Stimulated activated effector memory CD8-positive, alpha-beta T cell treated with anti-CD3 and anti-CD28 coated beads, Interleukin-12 subunit alpha, Interleukin-12 subunit beta, amount 100 ng/mL, for 72 hours (primary cell): ENCODE data around the gene LYRM1.

Experiments used
- ATAC-seq: fragments of 150-1000 bp; cut with Tn5 transposase; 2 replicates; pipeline ENCODE4 v1.10.0; 2021
- DNase-seq, 2 donors: peaks; one replicate each; pipeline ENCODE4 v3.0.0; 2021 to 2022; ENCODE audit warnings: low spot score in 2 of 2
- H3K27ac Mint-ChIP-seq: one replicate; pipeline ENCODE4 v1.8.0; 2022; ENCODE audit warnings: mild to moderate bottlenecking, mixed read lengths
- H3K36me3 Mint-ChIP-seq: one replicate; pipeline ENCODE4 v1.8.0; 2022; ENCODE audit warnings: mild to moderate bottlenecking, mixed read lengths
- H3K4me1 Mint-ChIP-seq: one replicate; pipeline ENCODE4 v1.8.0; 2022; ENCODE audit warnings: mixed read lengths
- H3K4me3 Mint-ChIP-seq: one replicate; pipeline ENCODE4 v1.8.0; 2022; ENCODE audit warnings: mild to moderate bottlenecking, mixed read lengths
- H3K9me3 Mint-ChIP-seq: one replicate; pipeline ENCODE4 v1.8.0; 2022; ENCODE audit warnings: mixed read lengths

LYRM1 gene

DNA sequence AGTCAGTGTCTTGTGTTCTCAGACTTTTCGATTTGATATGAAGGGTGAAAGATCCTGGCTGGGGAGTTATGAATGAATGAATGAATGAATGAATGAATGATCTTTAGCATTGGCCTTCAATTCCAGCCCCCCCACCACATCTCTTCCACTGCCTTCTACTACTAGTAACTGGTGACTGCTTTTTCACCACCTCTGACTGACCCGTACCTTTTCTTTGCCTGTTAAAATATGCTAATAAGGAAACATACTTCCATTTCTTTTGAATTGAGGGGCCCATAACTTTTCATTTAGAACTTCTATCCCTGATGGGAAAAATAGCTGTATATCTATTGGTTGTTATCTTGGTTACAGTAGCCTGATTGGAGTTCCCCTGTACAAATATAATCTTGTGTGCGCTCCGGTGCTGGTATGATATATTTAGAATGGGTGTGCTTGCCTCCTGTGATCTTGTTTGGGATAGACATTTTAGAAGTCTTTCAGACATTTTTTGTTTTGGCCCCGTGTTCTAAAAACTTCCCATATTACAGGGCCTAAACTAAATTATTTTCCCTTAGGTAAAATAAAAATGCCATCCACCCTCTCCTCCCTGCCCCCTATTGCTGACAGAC is 3.4 kb downstream of the LYRM1 start:
- peak overlapping the region; percentile 53 for H3K27ac Mint-ChIP-seq
- DNase-seq: no peak
- no peak for ATAC-seq
- peak overlapping the region; percentile 89 for H3K4me3 Mint-ChIP-seq
- H3K4me1 Mint-ChIP-seq: peaks cover 65% of the 10 kb centered on the region
- peaks cover 35% of the 10 kb centered on the region for H3K36me3 Mint-ChIP-seq
- H3K9me3 Mint-ChIP-seq: no peaks in the 10 kb centered on the region

DNA sequence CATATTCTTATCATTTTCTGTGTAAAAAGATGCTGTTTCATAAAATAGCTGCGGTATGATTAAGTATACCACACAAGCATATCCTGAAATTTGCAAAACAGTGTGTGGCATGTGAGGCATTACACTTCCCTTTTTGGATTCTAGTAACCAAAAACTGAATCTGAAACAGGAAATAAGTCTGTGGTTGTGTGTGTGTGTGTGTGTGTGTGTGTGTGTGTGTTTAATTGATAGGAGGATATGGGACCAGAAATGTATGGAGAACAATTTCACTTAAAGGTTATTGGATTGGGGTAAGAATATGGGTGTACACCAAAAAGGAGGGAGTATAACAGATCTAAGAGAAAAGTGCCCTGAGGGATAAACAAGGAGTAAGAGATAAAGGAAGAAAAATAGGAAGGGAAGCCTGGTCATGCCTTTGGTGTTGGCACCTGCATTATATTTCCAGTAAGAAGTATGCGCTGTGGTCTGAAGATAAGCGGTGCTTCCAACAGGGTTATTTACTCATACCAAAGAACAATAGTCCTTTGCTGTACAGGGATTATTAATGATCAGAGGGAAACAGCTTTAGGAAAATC is 4.0 kb downstream of the LYRM1 start:
- Mint-ChIP-seq H3K36me3 (peaks cover 34% of the 10 kb centered on the region), H3K9me3 (no peaks in the 10 kb centered on the region), H3K4me1 (peaks cover 60% of the 10 kb centered on the region), H3K4me3 (peak overlapping the region; percentile 89), H3K27ac (peak overlapping the region; percentile 53)
- ATAC-seq (no peak), DNase-seq (no peak)

DNA sequence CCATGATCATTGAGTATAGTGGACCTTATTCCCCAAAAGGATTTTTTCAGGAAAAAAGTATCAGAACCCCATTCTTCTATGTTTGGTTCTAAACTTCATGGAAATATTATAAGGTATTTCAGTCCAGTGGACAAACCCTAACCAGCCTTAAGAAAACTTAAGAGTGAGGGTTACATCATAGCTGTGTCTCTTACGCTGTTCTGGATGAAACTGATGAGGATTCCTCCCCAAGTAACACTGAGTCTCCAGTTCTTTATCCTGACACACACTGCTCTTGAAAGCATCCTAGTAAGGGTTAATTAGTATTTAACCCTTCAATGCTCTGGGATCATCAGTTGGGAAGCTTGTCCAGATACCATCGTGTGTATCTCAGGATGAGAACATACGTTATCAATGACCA is 5.0 kb downstream of the LYRM1 start:
- no peak overlapping the region for H3K4me3 Mint-ChIP-seq
- no peak for DNase-seq
- H3K36me3 Mint-ChIP-seq: peaks cover 24% of the 10 kb centered on the region
- peaks cover 70% of the 10 kb centered on the region for H3K4me1 Mint-ChIP-seq
- no peak for ATAC-seq
- no peak overlapping the region for H3K27ac Mint-ChIP-seq
- H3K9me3 Mint-ChIP-seq: no peaks in the 10 kb centered on the region

DNA sequence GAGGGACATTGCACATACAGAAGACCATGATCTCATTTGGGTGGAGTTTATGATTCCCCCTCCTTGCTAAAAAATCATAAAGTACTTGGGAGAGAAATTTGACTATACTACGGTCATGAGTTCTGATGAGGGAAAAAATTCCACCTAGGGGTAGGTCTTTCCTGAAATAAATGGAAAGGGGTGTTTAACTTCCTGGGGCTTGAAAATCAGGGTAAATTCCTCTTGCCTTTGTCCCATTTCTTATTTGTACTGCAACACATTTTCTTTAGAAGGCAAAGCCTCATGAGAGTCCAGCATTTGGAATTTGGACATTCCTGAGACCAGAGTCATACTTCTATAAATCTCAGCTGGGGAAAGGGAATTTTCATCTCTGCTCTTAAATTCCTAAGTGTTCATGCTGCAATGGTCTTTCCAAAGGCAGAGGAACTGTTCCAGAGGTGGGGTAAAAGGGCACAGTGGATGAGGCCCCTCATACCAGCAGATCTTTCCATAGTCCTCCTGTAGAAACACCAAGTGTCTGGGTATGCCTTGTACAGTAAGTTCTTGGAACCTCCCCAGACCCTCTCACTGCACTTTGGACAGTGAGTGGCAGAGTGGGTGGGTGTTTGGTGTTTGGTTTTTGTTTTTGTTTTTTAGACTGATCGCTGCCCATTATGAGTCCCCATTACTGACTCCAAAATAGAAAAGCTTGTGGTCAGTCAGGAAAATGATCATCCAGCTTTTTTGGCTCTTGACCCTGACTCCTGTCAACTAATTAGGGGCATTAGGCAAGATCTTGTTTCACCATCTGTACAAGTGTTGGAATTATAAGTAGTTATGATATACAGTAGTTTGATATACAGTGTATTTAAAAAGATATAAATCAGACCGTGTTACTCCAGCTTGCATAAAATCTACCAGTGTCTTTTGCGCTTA is 6.0 kb downstream of the LYRM1 start:
- Mint-ChIP-seq H3K4me3 (no peak overlapping the region), H3K36me3 (peaks cover 19% of the 10 kb centered on the region), H3K4me1 (peaks cover 72% of the 10 kb centered on the region), H3K27ac (no peak overlapping the region), H3K9me3 (no peaks in the 10 kb centered on the region)
- DNase-seq (no peak), ATAC-seq (no peak)

DNA sequence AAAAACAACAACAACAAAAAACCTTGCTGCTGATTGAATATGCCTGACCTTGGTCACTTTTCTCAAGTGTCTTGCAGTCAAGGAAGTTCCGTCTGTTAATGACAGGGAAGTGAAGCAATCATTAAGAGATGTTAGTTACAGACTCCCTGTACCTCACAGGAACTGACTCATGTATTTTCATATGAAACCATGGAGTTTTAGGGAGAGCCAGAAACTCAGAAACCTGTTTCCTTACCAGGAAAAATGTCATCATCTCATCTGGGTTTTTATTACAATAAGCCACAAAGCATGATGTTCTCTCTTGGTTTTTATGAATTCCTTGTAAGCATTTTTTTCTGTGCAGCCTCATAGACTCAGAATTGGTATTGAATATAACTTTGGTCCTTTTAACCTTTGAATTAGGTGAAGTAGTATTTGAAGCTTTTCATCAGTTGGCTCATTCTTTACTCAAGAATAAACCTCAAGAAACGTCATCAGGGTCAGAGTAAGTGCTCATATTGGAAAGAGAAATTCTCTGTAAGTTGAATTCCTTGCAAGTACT is 10.3 kb downstream of the LYRM1 start:
- Mint-ChIP-seq H3K9me3 (no peaks in the 10 kb centered on the region), H3K4me1 (peaks cover 38% of the 10 kb centered on the region), H3K36me3 (peaks cover 14% of the 10 kb centered on the region), H3K27ac (peak overlapping the region; percentile 89), H3K4me3 (peak overlapping the region; percentile 58)
- DNase-seq (no peak), ATAC-seq (peak; percentile 93)

DNA sequence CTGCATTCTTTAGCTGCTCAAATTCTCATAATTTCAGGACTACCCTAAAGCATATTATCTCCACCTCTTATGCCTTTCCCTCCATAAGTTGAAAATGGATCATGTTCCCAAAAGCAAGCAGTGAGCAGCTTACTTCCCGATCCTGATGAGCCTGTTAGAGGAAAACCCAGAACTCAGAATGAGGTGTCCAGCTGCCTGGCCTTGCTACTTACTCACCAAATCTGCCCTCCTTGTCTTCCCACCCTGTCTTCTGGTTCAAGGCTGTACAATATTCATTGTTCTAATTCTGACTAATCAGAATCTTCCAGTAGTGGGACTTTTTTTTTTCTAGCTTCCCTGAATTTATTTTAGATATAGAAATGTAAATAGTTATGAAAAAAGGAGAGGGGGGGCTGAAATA is 10.8 kb downstream of the LYRM1 start:
- H3K9me3 Mint-ChIP-seq: no peaks in the 10 kb centered on the region
- peak overlapping the region; percentile 89 for H3K27ac Mint-ChIP-seq
- ATAC-seq: peak; percentile 64
- DNase-seq: no peak
- peaks cover 36% of the 10 kb centered on the region for H3K4me1 Mint-ChIP-seq
- peak overlapping the region; percentile 58 for H3K4me3 Mint-ChIP-seq
- peaks cover 14% of the 10 kb centered on the region for H3K36me3 Mint-ChIP-seq

DNA sequence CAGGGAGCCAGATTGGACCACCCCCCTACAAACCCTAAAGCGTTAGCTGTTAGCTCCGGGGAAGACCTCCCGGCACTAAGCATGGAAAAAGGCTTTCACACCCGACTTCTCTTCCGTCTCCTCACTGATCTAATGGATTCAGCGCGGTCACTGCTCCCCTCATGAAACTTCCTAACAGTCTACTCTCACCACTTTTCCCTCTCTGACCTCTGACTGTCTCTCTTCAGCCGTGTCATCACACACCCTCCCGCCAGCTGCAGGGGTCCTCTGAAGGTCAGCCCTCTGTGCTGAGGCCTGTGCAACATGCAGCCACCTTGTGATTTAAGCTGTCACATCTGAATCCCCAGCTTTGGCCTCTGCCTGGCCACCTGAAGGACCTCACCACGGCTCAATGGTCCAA is 15.7 kb downstream of the LYRM1 start:
- peak overlapping the region; percentile 29 for H3K27ac Mint-ChIP-seq
- ATAC-seq: no peak
- H3K36me3 Mint-ChIP-seq: peaks cover 45% of the 10 kb centered on the region
- H3K4me1 Mint-ChIP-seq: peaks cover 21% of the 10 kb centered on the region
- no peak for DNase-seq
- no peak overlapping the region for H3K4me3 Mint-ChIP-seq
- no peaks in the 10 kb centered on the region for H3K9me3 Mint-ChIP-seq

DNA sequence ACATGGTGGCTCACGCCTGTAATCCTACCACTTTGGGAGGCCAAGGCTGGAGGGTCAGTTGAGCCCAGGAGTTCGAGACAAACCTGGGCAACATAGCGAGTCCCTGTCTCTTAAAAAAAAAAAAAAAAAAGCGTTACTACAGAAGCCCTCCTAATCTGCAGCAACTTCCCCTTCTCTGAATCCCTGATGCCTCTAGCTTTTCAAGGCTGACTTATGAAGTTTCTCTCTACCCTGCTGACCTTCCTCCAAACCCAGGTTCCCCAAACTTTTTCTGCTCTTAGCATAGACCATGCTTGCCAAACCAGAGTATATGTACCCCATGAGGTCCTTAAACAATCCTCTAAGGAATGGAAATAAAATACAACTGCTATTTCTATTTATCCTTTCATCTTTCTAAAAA is 16.4 kb downstream of the LYRM1 start:
- no peaks in the 10 kb centered on the region for H3K9me3 Mint-ChIP-seq
- ATAC-seq (no peak), DNase-seq (no peak)
- peaks cover 16% of the 10 kb centered on the region for H3K4me1 Mint-ChIP-seq
- peaks cover 49% of the 10 kb centered on the region for H3K36me3 Mint-ChIP-seq
- no peak overlapping the region for H3K4me3 Mint-ChIP-seq
- peak overlapping the region; percentile 29 for H3K27ac Mint-ChIP-seq

DNA sequence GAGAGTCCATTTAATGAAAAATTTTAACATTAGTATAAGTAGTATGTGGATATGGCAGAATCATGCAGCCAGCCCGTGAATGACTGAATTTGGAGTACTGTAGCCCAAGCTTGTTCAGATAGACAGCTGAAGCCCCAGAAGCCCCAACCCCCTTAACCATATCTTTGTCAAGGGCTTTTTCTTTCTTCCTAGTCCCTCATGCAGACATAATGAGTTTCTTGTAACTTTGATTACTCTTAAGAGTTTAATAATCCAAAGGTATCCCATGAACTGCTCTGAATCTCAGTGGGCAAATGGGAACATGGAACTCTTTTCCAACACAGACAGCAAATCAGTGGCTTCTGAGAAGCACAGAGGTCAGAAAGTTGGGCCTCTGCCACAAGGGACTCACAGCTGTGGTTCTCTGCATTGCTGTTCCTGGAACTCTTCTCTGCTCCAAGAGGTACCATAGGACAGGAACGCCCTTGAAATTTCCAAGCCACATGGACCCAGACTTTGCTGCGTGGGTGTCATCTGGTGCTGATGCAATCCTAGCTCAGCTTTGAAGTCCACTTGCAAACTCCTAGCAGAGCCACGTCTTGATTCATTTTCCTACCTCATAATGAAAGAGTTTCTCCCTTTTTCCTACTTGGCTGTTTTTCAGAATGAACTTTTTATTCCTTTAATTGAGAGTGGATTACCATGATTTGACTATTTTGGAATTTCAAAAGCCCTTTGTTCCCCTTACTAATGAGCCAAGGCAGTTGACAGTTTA is 18.1 kb downstream of the LYRM1 start:
- Mint-ChIP-seq H3K27ac (peak overlapping the region; percentile 66), H3K9me3 (no peaks in the 10 kb centered on the region), H3K4me1 (peaks cover 16% of the 10 kb centered on the region), H3K4me3 (no peak overlapping the region), H3K36me3 (peaks cover 54% of the 10 kb centered on the region)
- no peak for ATAC-seq
- DNase-seq: no peak

DNA sequence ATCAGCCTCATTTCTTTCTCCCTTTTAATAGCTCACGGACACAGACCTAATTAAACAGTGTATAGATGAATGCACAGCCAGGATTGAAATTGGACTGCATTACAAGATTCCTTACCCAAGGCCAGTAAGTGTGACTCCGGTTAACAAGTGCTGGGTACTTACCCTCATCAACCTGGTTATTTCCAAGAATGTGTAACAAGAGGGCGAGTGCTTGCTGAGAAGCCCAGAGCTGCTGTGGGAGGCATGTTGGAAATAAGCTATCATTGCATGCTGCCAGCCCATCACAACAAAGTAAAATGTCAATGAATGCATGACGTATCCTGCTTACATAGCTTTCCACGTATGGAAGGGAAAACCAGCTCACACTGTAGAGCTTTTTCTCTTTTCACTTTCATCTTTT is 19.5 kb downstream of the LYRM1 start:
- Mint-ChIP-seq H3K36me3 (peaks cover 66% of the 10 kb centered on the region), H3K4me3 (no peak overlapping the region), H3K9me3 (no peaks in the 10 kb centered on the region), H3K4me1 (peaks cover 16% of the 10 kb centered on the region), H3K27ac (no peak overlapping the region)
- DNase-seq: no peak
- peak; percentile 46 for ATAC-seq

DNA sequence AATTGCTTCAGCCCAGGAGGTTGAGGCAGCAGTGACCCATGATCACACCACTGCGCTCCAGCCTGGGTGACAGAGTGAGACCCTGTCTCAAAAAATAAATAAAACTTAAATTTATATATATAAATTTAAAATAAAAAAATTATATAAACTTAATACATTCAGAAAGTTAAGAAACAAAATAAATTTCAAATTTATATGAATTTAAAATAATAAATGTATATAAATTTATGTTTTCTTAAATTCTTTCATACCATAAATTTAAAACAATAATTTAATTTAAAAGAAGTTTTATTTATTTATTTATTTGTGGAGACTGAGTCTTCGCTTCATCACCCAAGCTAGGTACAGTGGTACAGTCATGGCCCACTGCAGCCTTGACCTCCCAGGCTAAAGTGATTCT is 20.2 kb downstream of the LYRM1 start:
- no peaks in the 10 kb centered on the region for H3K9me3 Mint-ChIP-seq
- H3K4me3 Mint-ChIP-seq: no peak overlapping the region
- H3K36me3 Mint-ChIP-seq: peaks cover 66% of the 10 kb centered on the region
- no peak for ATAC-seq
- H3K27ac Mint-ChIP-seq: no peak overlapping the region
- DNase-seq: no peak
- H3K4me1 Mint-ChIP-seq: peaks cover 16% of the 10 kb centered on the region

DNA sequence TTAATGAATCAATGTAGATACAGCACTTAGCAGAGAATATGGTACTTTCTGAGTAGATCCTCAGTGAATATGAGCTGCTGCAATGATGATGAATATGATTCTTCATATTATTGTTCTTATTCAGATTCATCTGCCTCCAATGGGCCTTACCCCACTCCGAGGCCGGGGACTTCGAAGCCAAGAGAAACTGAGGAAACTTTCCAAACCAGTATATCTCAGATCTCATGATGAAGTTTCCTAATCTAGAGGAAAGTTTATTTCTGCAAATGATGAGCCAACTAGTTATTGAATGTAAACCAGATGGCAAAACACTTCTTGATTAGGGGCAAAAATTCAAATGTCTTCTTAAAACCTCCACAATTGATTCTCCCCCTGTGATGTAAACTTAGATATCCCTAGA is 23.3 kb downstream of the LYRM1 start:
- no peak overlapping the region for H3K27ac Mint-ChIP-seq
- no peaks in the 10 kb centered on the region for H3K9me3 Mint-ChIP-seq
- no peak for DNase-seq
- no peak for ATAC-seq
- H3K36me3 Mint-ChIP-seq: peaks cover 53% of the 10 kb centered on the region
- H3K4me3 Mint-ChIP-seq: no peak overlapping the region
- peaks cover 6% of the 10 kb centered on the region for H3K4me1 Mint-ChIP-seq

DNA sequence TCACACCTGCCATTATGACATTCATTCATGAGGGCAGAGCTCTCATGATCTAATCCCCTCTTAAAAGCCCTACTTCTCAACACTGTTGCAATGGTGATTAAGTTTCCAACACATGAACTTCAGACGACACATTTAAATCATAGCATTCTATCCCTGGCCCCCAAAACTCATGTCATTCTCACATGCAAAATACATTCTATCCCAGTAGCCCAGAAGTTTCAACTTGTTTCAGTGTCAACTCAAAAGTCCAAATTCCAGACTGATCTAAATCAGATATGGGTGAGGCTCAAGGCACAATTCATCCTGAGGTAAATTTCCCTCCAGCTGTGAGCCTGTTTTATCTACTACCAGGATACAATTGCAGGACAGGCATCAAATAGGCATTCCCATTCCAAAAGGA is 25.2 kb downstream of the LYRM1 start:
- Mint-ChIP-seq H3K4me3 (no peak overlapping the region), H3K4me1 (no peaks in the 10 kb centered on the region)

DNA sequence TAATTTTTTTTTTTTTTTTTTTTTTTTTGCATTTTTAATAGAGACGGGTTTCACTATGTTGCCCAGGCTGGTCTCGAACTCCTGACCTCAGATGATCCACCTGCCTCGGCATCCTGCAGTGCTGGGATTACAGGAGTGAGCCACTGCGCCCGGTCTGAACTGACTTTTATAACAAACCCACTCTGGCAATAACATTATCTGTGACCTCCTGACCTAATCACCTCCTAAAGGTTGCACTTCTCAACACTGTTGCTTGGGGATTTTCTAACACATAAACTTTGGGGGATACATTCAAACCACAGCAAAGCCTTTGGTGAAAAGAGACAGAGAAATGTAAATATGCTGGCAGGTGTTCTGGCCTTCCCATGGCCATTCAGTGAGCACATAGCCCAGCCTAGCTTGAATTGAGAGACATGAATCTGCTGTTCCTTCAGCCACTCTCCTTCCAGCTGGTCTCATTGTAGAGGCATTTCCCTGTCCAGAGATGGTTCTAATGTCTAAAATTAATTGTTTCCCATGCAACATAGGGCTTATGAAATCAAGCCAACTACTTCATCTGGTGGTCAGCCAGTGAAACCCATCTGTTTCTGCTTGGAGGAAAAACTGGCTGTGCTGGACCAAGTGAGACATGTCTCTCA is 28.3 kb downstream of the LYRM1 start:
- Mint-ChIP-seq H3K4me3 (no peak overlapping the region), H3K36me3 (peaks cover 27% of the 10 kb centered on the region), H3K4me1 (no peaks in the 10 kb centered on the region), H3K27ac (no peak overlapping the region), H3K9me3 (no peaks in the 10 kb centered on the region)
- ATAC-seq: no peak
- DNase-seq: no peak

More for the DNA sequence above, 25.2 kb downstream of the LYRM1 start:
- DNase-seq (no peak), ATAC-seq (no peak)
- no peaks in the 10 kb centered on the region for H3K9me3 Mint-ChIP-seq
- peak overlapping the region; percentile 0 for H3K27ac Mint-ChIP-seq
- peaks cover 42% of the 10 kb centered on the region for H3K36me3 Mint-ChIP-seq
